ENCODE measurements around the gene MYO1F. TPM values are rescaled to one million over a fixed set of nuclear protein-coding genes. Genes with fewer than 3 reads are reported as not detected.
"Not testable (repeated sequence)": the region's sequence is repeated elsewhere in the genome, so short reads cannot be mapped to it uniquely, and the experiment has no call there.

Gene MYO1F
- total RNA-seq: 10 to 100 TPM; 10.5 to 54.8 (median 41.6) TPM
- polyA plus RNA-seq: 1 to 10 TPM; 3.0 to 5.5 (median 4.4) TPM
- long read RNA-seq, donor 1, full-length matches to known transcripts: 2 of 2 reads
- long read RNA-seq, donor 1, partial matches to known transcripts: 0 of 2 reads
- long read RNA-seq, donor 1, other reads (novel, unspliced or antisense): 0 of 2 reads
- long read RNA-seq, donor 2, partial matches to known transcripts: 0 of 1 reads
- long read RNA-seq, donor 2, other reads (novel, unspliced or antisense): 0 of 1 reads
- long read RNA-seq, donor 3: 0 reads
- long read RNA-seq, donor 4, partial matches to known transcripts: 0 of 1 reads
- long read RNA-seq, donor 4, other reads (novel, unspliced or antisense): 0 of 1 reads
- long read RNA-seq, donor 5, partial matches to known transcripts: 0 of 1 reads
- long read RNA-seq, donor 5, other reads (novel, unspliced or antisense): 0 of 1 reads
- long read RNA-seq, donor 6, partial matches to known transcripts: 0 of 1 reads
- long read RNA-seq, donor 6, other reads (novel, unspliced or antisense): 0 of 1 reads
- long read RNA-seq, donor 7: 0 reads
- long read RNA-seq, donor 8: 0 reads
- long read RNA-seq, donor 9: 0 reads
- long read RNA-seq, donor 10: 0 reads

GRCh38 chr19:8577247-8577646, at the start of gene MYO1F:
Gene MYO1F, minus strand, starts transcription at chr19:8577442. Its CDS starts 133 bp downstream, at chr19:8577309.
- intact Hi-C loops (cut with DNase I; ENCODE audit: low total_unique reads): no loop called here
- peak in 1 of 2 donors; percentile 41 for DNase-seq

GRCh38 chr19:8626842-8627241, 49.6 kb upstream of the MYO1F start:
- peaks cover 0 to 8% (median 0%) of the 10 kb centered on the region in 4 donors for H3K4me1 ChIP-seq
- TF ChIP-seq EP300 (IDR thresholded peaks at IDR 0.05) (no peak), POLR2A (IDR thresholded peaks at IDR 0.05) (no peak), POLR2AphosphoS5 (IDR thresholded peaks at IDR 0.05) (no peak), CTCF (IDR thresholded peaks at IDR 0.05) (no peak)
- peaks cover 0 to 27% (median 9%) of the 10 kb centered on the region in 4 donors for H3K9me3 ChIP-seq
- H3K27me3 ChIP-seq: no peaks in the 10 kb centered on the region
- intact Hi-C loops (cut with DNase I; ENCODE audit: low total_unique reads): no loop called here
- no peak overlapping the region for H3K4me3 ChIP-seq
- no peak overlapping the region for H3K27ac ChIP-seq
- no peak for DNase-seq
- H3K36me3 ChIP-seq: no peaks in the 10 kb centered on the region
- WGBS, 5 donors: 72 to 77% (median 74%) methylated on average over 8 of the region's 8 CpGs

More at GRCh38 chr19:8577247-8577646, at the start of gene MYO1F:
- Histone ChIP-seq H3K4me3 (peak within 1 kb of the TSS; percentile 28 to 50 (median 42)), H3K27ac (peak within 1 kb of the TSS; percentile 21 to 84 (median 54)), H3K36me3 (no peaks in the 10 kb centered on the region), H3K9me3 (no peaks in the 10 kb centered on the region), H3K4me1 (peaks cover 0 to 35% (median 14%) of the 10 kb centered on the region in 4 donors), H3K27me3 (peaks cover 0 to 40% (median 17%) of the 10 kb centered on the region in 3 donors)
- TF ChIP-seq POLR2AphosphoS5 (IDR thresholded peaks at IDR 0.05) (no peak), CTCF (IDR thresholded peaks at IDR 0.05) (no peak), EP300 (IDR thresholded peaks at IDR 0.05) (no peak), POLR2A (IDR thresholded peaks at IDR 0.05) (no peak)
- WGBS, 5 donors: 5 to 19% (median 14%) methylated on average over 2 to 7 of the region's 7 CpGs

GRCh38 chr19:8622886-8623285, 45.6 kb upstream of the MYO1F start:
- intact Hi-C loops (cut with DNase I; ENCODE audit: low total_unique reads); H3K27ac ChIP-seq; H3K36me3 ChIP-seq; H3K9me3 ChIP-seq; H3K4me3 ChIP-seq; H3K4me1 ChIP-seq; DNase-seq: not testable (repeated sequence)
- peaks cover 0 to 15% (median 0%) of the 10 kb centered on the region in 3 donors for H3K27me3 ChIP-seq
- 48 to 54% (median 53%) methylated on average over 4 of the region's 4 CpGs for WGBS, 5 donors

- Histone ChIP-seq H3K4me1 (peaks cover 0 to 2% (median 0%) of the 10 kb centered on the region in 4 donors), H3K36me3 (no peaks in the 10 kb centered on the region), H3K9me3 (no peaks in the 10 kb centered on the region), H3K27ac (no peak overlapping the region), H3K4me3 (no peak overlapping the region), H3K27me3 (peaks cover 0 to 28% (median 0%) of the 10 kb centered on the region in 3 donors)
- no peak for TF ChIP-seq EP300 (IDR thresholded peaks at IDR 0.05)
- TF ChIP-seq POLR2AphosphoS5 (IDR thresholded peaks at IDR 0.05): no peak
- no peak for TF ChIP-seq CTCF (IDR thresholded peaks at IDR 0.05)
- TF ChIP-seq POLR2A (IDR thresholded peaks at IDR 0.05): no peak
- WGBS, 5 donors: 47 to 62% (median 58%) methylated on average over 8 of the region's 8 CpGs
- no peak for DNase-seq
- intact Hi-C loops (cut with DNase I; ENCODE audit: low total_unique reads): no loop called here
These were observed 41.5 kb upstream of the MYO1F start for GRCh38 chr19:8618751-8619150.
